OCI-LY3 (cell line): ENCODE results near the gene SERPINE2.

Experiments
- EZH2phosphoT487 ChIP-seq: fragments of 200-600 bp; shearing (Covaris generic); IDR thresholded peaks from 2 replicates; pipeline ENCODE4 v1.6.1; 2018; ENCODE audit warnings: antibody characterized with exemption, mixed run types, low read depth
- TF ChIP-seq, protein P1 (sequence below): fragments of 200-600, 300-600 bp; sonication (generic); IDR thresholded peaks from 2 replicates; pipeline ENCODE4 v1.5.1; 2014; ENCODE audit warnings: antibody characterized with exemption, low read length, low read depth

DNA sequence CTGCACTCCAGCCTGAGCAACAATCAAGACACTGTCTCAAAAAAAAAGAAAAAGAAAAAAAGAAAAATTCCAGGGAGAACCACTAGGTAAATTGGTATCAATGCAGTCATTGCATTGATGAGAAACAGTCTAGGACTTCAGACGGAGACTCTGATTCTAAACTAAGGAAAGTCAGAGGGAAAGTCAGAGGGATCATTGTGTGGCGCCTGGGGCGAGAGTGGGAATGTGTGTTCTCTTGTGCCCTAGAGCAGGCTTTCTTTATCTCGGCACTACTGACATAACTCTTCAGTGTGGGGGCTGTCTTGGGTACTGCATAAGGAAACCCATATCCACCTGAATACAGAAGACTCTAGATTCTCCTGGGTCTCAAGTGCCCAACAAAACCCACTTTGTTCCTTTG lies 24.8 kb downstream of the SERPINE2 start:
- TF ChIP-seq, protein P1, sequence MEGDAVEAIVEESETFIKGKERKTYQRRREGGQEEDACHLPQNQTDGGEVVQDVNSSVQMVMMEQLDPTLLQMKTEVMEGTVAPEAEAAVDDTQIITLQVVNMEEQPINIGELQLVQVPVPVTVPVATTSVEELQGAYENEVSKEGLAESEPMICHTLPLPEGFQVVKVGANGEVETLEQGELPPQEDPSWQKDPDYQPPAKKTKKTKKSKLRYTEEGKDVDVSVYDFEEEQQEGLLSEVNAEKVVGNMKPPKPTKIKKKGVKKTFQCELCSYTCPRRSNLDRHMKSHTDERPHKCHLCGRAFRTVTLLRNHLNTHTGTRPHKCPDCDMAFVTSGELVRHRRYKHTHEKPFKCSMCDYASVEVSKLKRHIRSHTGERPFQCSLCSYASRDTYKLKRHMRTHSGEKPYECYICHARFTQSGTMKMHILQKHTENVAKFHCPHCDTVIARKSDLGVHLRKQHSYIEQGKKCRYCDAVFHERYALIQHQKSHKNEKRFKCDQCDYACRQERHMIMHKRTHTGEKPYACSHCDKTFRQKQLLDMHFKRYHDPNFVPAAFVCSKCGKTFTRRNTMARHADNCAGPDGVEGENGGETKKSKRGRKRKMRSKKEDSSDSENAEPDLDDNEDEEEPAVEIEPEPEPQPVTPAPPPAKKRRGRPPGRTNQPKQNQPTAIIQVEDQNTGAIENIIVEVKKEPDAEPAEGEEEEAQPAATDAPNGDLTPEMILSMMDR, result no peak
- no peak for TF ChIP-seq EZH2phosphoT487
